ENCODE data around the gene DACH1.

DACH1 gene

DNA sequence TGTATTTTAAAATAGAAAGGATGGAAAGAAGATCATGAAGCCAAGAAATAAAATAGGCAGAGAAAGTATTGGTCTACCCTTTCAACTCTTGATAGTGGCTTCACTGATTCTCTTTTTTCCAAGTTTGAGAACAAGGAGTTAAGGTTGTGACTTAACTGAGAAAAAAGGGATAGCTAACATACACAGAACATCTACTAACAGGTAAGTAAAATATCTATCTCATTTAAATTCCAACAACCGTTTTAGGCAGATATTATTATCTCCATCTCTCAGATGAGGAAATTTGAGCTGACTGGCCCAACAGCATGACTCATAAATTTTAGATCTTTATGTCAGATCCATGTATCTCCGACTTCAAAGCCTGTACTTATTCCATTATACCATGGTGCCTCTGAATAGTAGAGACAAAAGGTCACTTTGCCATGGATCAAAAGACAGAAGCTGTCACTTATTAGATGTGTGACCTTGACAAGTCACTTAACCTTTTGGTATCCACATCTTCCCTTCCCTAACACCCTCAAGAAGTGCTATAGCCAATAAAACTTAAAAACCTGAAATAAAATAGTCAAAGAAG, 152.1 kb downstream of the DACH1 start:
- TF ChIP-seq TCF7L2 (IDR thresholded peaks at IDR 0.05; ENCODE audit: borderline replicate concordance, low read depth, low read length) (peak; percentile 76), SETDB1 (IDR thresholded peaks at IDR 0.05; ENCODE audit: insufficient read length, low read length) (peak; percentile 40), ZNF510 (tag by site-specific recombination; IDR thresholded peaks at IDR 0.05; ENCODE audit: insufficient replicate concordance) (no peak), ZNF600 (tag by site-specific recombination; IDR thresholded peaks at IDR 0.05) (no peak), KLF1 (tag by site-specific recombination; IDR thresholded peaks at IDR 0.05) (no peak), ZBTB21 (tag by site-specific recombination; IDR thresholded peaks at IDR 0.05) (no peak), ZNF664 (tag by site-specific recombination; IDR thresholded peaks at IDR 0.05) (peak; percentile 97), ZNF670 (tag by site-specific recombination; IDR thresholded peaks at IDR 0.05; ENCODE audit: low read depth) (no peak), YY1 (tag by site-specific recombination; IDR thresholded peaks at IDR 0.05) (no peak), ZBTB48 (tag by site-specific recombination; IDR thresholded peaks at IDR 0.05) (no peak), ZNF701 (tag by site-specific recombination; IDR thresholded peaks at IDR 0.05) (no peak), ZNF302 (tag by site-specific recombination; IDR thresholded peaks at IDR 0.05; ENCODE audit: low read depth) (no peak), ZNF707 (tag by site-specific recombination; IDR thresholded peaks at IDR 0.05) (no peak), ZNF324 (tag by site-specific recombination; IDR thresholded peaks at IDR 0.05) (no peak), IKZF3 (tag by site-specific recombination; IDR thresholded peaks at IDR 0.05) (no peak), GLIS2 (tag by site-specific recombination; IDR thresholded peaks at IDR 0.05) (no peak), FEZF1 (tag by site-specific recombination; IDR thresholded peaks at IDR 0.05) (no peak), ZNF223 (tag by site-specific recombination; IDR thresholded peaks at IDR 0.05) (no peak), ZNF23 (tag by site-specific recombination; IDR thresholded peaks at IDR 0.05; ENCODE audit: borderline replicate concordance) (no peak)
- TF ChIP-seq, protein P1, sequence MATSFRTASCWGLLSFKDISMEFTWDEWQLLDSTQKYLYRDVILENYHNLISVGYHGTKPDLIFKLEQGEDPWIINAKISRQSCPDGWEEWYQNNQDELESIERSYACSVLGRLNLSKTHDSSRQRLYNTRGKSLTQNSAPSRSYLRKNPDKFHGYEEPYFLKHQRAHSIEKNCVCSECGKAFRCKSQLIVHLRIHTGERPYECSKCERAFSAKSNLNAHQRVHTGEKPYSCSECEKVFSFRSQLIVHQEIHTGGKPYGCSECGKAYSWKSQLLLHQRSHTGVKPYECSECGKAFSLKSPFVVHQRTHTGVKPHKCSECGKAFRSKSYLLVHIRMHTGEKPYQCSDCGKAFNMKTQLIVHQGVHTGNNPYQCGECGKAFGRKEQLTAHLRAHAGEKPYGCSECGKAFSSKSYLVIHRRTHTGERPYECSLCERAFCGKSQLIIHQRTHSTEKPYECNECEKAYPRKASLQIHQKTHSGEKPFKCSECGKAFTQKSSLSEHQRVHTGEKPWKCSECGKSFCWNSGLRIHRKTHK (tag by site-specific recombination; IDR thresholded peaks at IDR 0.05): no peak
- TF ChIP-seq, protein P2, sequence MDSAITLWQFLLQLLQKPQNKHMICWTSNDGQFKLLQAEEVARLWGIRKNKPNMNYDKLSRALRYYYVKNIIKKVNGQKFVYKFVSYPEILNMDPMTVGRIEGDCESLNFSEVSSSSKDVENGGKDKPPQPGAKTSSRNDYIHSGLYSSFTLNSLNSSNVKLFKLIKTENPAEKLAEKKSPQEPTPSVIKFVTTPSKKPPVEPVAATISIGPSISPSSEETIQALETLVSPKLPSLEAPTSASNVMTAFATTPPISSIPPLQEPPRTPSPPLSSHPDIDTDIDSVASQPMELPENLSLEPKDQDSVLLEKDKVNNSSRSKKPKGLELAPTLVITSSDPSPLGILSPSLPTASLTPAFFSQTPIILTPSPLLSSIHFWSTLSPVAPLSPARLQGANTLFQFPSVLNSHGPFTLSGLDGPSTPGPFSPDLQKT (IDR thresholded peaks at IDR 0.05; ENCODE audit: borderline replicate concordance, low read depth, low read length): no peak
- TF ChIP-seq, protein P3, sequence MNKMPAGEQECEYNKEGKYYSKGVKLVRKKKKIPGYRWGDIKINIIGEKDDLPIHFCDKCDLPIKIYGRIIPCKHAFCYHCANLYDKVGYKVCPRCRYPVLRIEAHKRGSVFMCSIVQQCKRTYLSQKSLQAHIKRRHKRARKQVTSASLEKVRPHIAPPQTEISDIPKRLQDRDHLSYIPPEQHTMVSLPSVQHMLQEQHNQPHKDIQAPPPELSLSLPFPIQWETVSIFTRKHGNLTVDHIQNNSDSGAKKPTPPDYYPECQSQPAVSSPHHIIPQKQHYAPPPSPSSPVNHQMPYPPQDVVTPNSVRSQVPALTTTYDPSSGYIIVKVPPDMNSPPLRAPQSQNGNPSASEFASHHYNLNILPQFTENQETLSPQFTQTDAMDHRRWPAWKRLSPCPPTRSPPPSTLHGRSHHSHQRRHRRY (tag by site-specific recombination; IDR thresholded peaks at IDR 0.05): no peak
- TF ChIP-seq, protein P4, sequence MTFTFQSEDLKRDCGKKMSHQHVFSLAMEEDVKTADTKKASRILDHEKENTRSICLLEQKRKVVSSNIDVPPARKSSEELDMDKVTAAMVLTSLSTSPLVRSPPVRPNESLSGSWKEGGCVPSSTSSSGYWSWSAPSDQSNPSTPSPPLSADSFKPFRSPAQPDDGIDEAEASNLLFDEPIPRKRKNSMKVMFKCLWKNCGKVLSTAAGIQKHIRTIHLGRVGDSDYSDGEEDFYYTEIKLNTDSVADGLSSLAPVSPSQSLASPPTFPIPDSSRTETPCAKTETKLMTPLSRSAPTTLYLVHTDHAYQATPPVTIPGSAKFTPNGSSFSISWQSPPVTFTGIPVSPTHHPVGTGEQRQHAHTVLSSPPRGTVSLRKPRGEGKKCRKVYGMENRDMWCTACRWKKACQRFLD (tag by site-specific recombination; IDR thresholded peaks at IDR 0.05): no peak
- TF ChIP-seq, protein P5, sequence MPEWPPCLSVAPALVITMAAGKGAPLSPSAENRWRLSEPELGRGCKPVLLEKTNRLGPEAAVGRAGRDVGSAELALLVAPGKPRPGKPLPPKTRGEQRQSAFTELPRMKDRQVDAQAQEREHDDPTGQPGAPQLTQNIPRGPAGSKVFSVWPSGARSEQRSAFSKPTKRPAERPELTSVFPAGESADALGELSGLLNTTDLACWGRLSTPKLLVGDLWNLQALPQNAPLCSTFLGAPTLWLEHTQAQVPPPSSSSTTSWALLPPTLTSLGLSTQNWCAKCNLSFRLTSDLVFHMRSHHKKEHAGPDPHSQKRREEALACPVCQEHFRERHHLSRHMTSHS (tag by site-specific recombination; IDR thresholded peaks at IDR 0.05): no peak
- TF ChIP-seq, protein P6, sequence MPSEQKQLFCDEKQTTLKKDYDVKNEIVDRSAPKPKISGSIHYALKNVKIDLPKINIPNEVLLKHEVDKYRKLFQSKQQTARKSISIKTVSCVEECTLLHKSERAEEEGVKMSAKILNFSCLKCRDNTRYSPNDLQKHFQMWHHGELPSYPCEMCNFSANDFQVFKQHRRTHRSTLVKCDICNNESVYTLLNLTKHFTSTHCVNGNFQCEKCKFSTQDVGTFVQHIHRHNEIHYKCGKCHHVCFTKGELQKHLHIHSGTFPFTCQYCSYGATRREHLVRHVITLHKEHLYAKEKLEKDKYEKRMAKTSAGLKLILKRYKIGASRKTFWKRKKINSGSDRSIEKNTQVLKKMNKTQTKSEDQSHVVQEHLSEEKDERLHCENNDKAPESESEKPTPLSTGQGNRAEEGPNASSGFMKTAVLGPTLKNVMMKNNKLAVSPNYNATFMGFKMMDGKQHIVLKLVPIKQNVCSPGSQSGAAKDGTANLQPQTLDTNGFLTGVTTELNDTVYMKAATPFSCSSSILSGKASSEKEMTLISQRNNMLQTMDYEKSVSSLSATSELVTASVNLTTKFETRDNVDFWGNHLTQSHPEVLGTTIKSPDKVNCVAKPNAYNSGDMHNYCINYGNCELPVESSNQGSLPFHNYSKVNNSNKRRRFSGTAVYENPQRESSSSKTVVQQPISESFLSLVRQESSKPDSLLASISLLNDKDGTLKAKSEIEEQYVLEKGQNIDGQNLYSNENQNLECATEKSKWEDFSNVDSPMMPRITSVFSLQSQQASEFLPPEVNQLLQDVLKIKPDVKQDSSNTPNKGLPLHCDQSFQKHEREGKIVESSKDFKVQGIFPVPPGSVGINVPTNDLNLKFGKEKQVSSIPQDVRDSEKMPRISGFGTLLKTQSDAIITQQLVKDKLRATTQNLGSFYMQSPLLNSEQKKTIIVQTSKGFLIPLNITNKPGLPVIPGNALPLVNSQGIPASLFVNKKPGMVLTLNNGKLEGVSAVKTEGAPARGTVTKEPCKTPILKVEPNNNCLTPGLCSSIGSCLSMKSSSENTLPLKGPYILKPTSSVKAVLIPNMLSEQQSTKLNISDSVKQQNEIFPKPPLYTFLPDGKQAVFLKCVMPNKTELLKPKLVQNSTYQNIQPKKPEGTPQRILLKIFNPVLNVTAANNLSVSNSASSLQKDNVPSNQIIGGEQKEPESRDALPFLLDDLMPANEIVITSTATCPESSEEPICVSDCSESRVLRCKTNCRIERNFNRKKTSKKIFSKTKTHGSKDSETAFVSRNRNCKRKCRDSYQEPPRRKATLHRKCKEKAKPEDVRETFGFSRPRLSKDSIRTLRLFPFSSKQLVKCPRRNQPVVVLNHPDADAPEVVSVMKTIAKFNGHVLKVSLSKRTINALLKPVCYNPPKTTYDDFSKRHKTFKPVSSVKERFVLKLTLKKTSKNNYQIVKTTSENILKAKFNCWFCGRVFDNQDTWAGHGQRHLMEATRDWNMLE (tag by site-specific recombination; conservative IDR thresholded peaks at IDR 0.05; ENCODE audit: low read depth): no peak
- Histone ChIP-seq H3K4me3 (ENCODE audit: low read depth, low read length) (no peak overlapping the region), H3K4me1 (ENCODE audit: control insufficient read depth, insufficient read depth, low read length) (no peaks in the 10 kb centered on the region; the same call in 1 of the 2 replicates), H3K36me3 (ENCODE audit: control insufficient read depth in 2 of 2, insufficient read depth in 1 of 2, low read length in 2 of 2) (no peaks in the 10 kb centered on the region), H3K27ac (ENCODE audit: extremely low read depth, low read depth, low read length) (no peak overlapping the region), H3K9me3 (ENCODE audit: control insufficient read depth, insufficient read depth, low read depth, low read length) (no peaks in the 10 kb centered on the region)
- POLR2A ChIA-PET: no interaction called here
- CTCF ChIA-PET: interaction anchor here (0.5 kb wide), 1 partner anchor 927 kb away, joined by 3 read pairs; no protein-coding TSS in a partner anchor
